Sigmoid colon (tissue), 3 donors: ENCODE data around the gene GLS.

Experiments used
- POLR2A ChIP-seq, 2 donors: fragments of 450-650 bp; IDR thresholded peaks; one replicate each; pipeline ENCODE4 v1.6.1; 2016; ENCODE audit warnings: antibody characterized with exemption in 2 of 2, mild to moderate bottlenecking in 2 of 2, moderate library complexity in 2 of 2
- TF ChIP-seq, protein P1 (sequence below), 4 experiments: fragments of 450-650 bp in 3 of 4; fragments of 200-600 bp in 1 of 4; IDR thresholded peaks; one replicate each; pipeline ENCODE4 v1.5.1; 2016 to 2019; ENCODE audit warnings: antibody characterized with exemption in 4 of 4, mild to moderate bottlenecking in 3 of 4, moderate library complexity in 2 of 4

DNA sequence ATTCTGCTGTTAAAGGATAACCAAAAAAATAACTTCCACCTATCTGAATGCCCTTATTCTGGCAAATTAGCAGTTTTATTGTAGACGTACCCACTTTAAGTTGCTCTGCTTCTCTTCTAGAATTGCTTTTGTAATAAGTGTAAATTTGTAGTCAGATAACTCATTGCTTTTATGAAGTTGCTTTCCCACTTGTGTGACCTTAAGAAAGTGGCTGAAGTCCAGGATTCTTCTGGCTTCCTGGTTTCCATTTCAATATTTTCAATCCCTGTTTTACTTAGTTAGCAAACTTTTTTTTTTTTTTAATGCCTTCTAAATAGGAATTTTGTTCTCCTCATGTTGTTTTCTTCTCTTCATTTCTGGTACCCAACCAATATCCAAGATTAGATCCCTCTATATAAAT lies 59.8 kb downstream of the GLS start:
- TF ChIP-seq, protein P1, sequence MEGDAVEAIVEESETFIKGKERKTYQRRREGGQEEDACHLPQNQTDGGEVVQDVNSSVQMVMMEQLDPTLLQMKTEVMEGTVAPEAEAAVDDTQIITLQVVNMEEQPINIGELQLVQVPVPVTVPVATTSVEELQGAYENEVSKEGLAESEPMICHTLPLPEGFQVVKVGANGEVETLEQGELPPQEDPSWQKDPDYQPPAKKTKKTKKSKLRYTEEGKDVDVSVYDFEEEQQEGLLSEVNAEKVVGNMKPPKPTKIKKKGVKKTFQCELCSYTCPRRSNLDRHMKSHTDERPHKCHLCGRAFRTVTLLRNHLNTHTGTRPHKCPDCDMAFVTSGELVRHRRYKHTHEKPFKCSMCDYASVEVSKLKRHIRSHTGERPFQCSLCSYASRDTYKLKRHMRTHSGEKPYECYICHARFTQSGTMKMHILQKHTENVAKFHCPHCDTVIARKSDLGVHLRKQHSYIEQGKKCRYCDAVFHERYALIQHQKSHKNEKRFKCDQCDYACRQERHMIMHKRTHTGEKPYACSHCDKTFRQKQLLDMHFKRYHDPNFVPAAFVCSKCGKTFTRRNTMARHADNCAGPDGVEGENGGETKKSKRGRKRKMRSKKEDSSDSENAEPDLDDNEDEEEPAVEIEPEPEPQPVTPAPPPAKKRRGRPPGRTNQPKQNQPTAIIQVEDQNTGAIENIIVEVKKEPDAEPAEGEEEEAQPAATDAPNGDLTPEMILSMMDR (IDR thresholded peaks at IDR 0.05): no peak
- no peak for TF ChIP-seq POLR2A (IDR thresholded peaks at IDR 0.05)
